NCI-H774 (cell line): ENCODE measurements around the gene ARID4B.

Experiments
- DNase-seq: peaks from one replicate; lab custom pipeline; 2025; lab: John Stamatoyannopoulos, UW

Gene ARID4B

GRCh38 chr1:235127732-235128455, 200.1 kb downstream of the ARID4B start:
- no peak for DNase-seq

GRCh38 chr1:235127203-235127602, 200.8 kb downstream of the ARID4B start:
- DNase-seq, result no peak

- DNase-seq, result no peak
Observed at GRCh38 chr1:235124665-235125064, 203.3 kb downstream of the ARID4B start.

GRCh38 chr1:235124111-235124510, 203.9 kb downstream of the ARID4B start:
- no peak for DNase-seq

- no peak for DNase-seq
Observed at GRCh38 chr1:235122348-235122747, 205.6 kb downstream of the ARID4B start.
